ENCODE data around the gene MXD3.
"Not testable (repeated sequence)": the region's sequence is repeated elsewhere in the genome, so short reads cannot be mapped to it uniquely, and the experiment has no call there.

Gene MXD3

GRCh38 chr5:177260961-177261360 lies 50.7 kb downstream of the MXD3 start:
- no peak for DNase-seq

- DNase-seq, result not testable (repeated sequence)
These were observed 53.0 kb downstream of the MXD3 start for GRCh38 chr5:177258711-177259110.

All from eye (tissue), 1 donor.